SK-N-SH treated with all-trans-retinoic acid at 6 μM for 48 hours (cell line): ENCODE measurements around the gene GRM7.

Experiments used
- ATAC-seq: fragments of 200-7000 bp; cut with Tn5 transposase; 3 replicates; pipeline ENCODE4 v1.9.1; 2020; ENCODE audit warnings: mild to moderate bottlenecking, moderate library complexity
- ARNTL ChIP-seq: fragments of 450-650 bp; formaldehyde crosslinking; IDR thresholded peaks from 2 replicates; pipeline ENCODE4 v1.5.0; 2020; ENCODE audit warnings: low read depth, mild to moderate bottlenecking, moderate library complexity, borderline replicate concordance
- BACH2 ChIP-seq: fragments of 250-450 bp; sonication (Bioruptor Pico); IDR thresholded peaks from 2 replicates; pipeline ENCODE4 v1.9.0; 2021; ENCODE audit warnings: mild to moderate bottlenecking, borderline replicate concordance
- CREB5 ChIP-seq: fragments of 250-450 bp; sonication (Bioruptor Pico); IDR thresholded peaks from 2 replicates; pipeline ENCODE4 v1.5.1; 2020; ENCODE audit warnings: low read depth, mild to moderate bottlenecking, moderate library complexity
- CSDC2 ChIP-seq: fragments of 250-450 bp; sonication (Bioruptor Pico); IDR thresholded peaks from 2 replicates; pipeline ENCODE4 v1.5.0; 2020; ENCODE audit warnings: mild to moderate bottlenecking, moderate library complexity
- CSRNP3 ChIP-seq: fragments of 250-450 bp; sonication (Bioruptor Pico); IDR thresholded peaks from 2 replicates; pipeline ENCODE4 v1.5.1; 2021; ENCODE audit warnings: mild to moderate bottlenecking, moderate library complexity
- ESRRG ChIP-seq: fragments of 250-450 bp; sonication (Bioruptor Pico); IDR thresholded peaks from 2 replicates; pipeline ENCODE4 v1.6.1; 2021; ENCODE audit warnings: mild to moderate bottlenecking
- GLIS3 ChIP-seq: fragments of 250-450 bp; sonication (Bioruptor Pico); IDR thresholded peaks from 2 replicates; pipeline ENCODE4 v1.5.0; 2020; ENCODE audit warnings: mild to moderate bottlenecking, moderate library complexity
- ISL1 ChIP-seq: fragments of 250-450 bp; sonication (Bioruptor Pico); IDR thresholded peaks from 2 replicates; pipeline ENCODE4 v2.1.2; 2022; ENCODE audit warnings: mild to moderate bottlenecking, moderate library complexity
- OSR1 ChIP-seq: fragments of 250-450 bp; sonication (Bioruptor Pico); IDR thresholded peaks from 2 replicates; pipeline ENCODE4 v1.8.0; 2022; ENCODE audit warnings: moderate library complexity, mild to moderate bottlenecking, inconsistent platforms
- PATZ1 ChIP-seq: fragments of 250-450 bp; sonication (Bioruptor Pico); IDR thresholded peaks from 2 replicates; pipeline ENCODE4 v1.8.0; 2020; ENCODE audit warnings: mild to moderate bottlenecking, moderate library complexity, borderline replicate concordance
- POU6F1 ChIP-seq: fragments of 250-450 bp; sonication (Bioruptor Pico); IDR thresholded peaks from 2 replicates; pipeline ENCODE4 v1.8.0; 2021; ENCODE audit warnings: low read depth, mild to moderate bottlenecking, moderate library complexity, borderline replicate concordance
- PPARA ChIP-seq: fragments of 250-450 bp; sonication (Bioruptor Pico); IDR thresholded peaks from 2 replicates; pipeline ENCODE4 v1.5.0; 2020; ENCODE audit warnings: mild to moderate bottlenecking, borderline replicate concordance
- RARB ChIP-seq: fragments of 250-450 bp; sonication (Bioruptor Pico); IDR thresholded peaks from 2 replicates; pipeline ENCODE4 v1.8.0; 2021; ENCODE audit warnings: mild to moderate bottlenecking, moderate library complexity
- SNAI2 ChIP-seq: fragments of 250-450 bp; sonication (Bioruptor Pico); IDR thresholded peaks from 2 replicates; pipeline ENCODE4 v1.5.0; 2020; ENCODE audit warnings: mild to moderate bottlenecking, moderate library complexity
- TCF4 ChIP-seq: fragments of 250-450 bp; sonication (Bioruptor Pico); IDR thresholded peaks from 2 replicates; pipeline ENCODE4 v1.8.0; 2021; ENCODE audit warnings: mild to moderate bottlenecking, moderate library complexity, borderline replicate concordance
- TOX ChIP-seq: fragments of 250-450 bp; sonication (Bioruptor Pico); IDR thresholded peaks from 2 replicates; pipeline ENCODE4 v1.8.0; 2021; ENCODE audit warnings: mild to moderate bottlenecking, moderate library complexity, borderline replicate concordance
- TSHZ2 ChIP-seq: fragments of 250-450 bp; sonication (Bioruptor Pico); IDR thresholded peaks from 2 replicates; pipeline ENCODE4 v1.5.0; 2020; ENCODE audit warnings: mild to moderate bottlenecking, moderate library complexity
- ZC3H10 ChIP-seq: fragments of 250-450 bp; sonication (Bioruptor Pico); IDR thresholded peaks from 2 replicates; pipeline ENCODE4 v1.5.1; 2021; ENCODE audit warnings: mild to moderate bottlenecking, moderate library complexity
- ZFP3 ChIP-seq: fragments of 250-450 bp; sonication (Bioruptor Pico); IDR thresholded peaks from 2 replicates; pipeline ENCODE4 v1.5.0; 2020; ENCODE audit warnings: mild to moderate bottlenecking, moderate library complexity
- ZFP30 ChIP-seq: fragments of 450-650 bp; formaldehyde crosslinking; IDR thresholded peaks from 2 replicates; pipeline ENCODE4 v1.5.0; 2022; ENCODE audit warnings: mild to moderate bottlenecking, moderate library complexity
- ZNF565 ChIP-seq: fragments of 450-650 bp; formaldehyde crosslinking; conservative IDR thresholded peaks from 2 replicates; pipeline ENCODE4 v1.5.0; 2020; ENCODE audit warnings: low read depth, mild to moderate bottlenecking, moderate library complexity
- ZNF70 ChIP-seq: fragments of 450-650 bp; formaldehyde crosslinking; IDR thresholded peaks from 2 replicates; pipeline ENCODE4 v1.5.0; 2020; ENCODE audit warnings: mild to moderate bottlenecking, moderate library complexity
- ZNF8 ChIP-seq: fragments of 450-650 bp; formaldehyde crosslinking; IDR thresholded peaks from 2 replicates; pipeline ENCODE4 v1.5.0; 2020; ENCODE audit warnings: mild to moderate bottlenecking, moderate library complexity

GRM7 gene

GRCh38 chr3:7400360-7400759 lies 539.4 kb downstream of the GRM7 start (continued):
- TF ChIP-seq ZFP30 (CRISPR knock-in tag) (no peak), ZFP3 (CRISPR knock-in tag) (no peak), OSR1 (CRISPR knock-in tag) (no peak)

GRCh38 chr3:7401418-7401817 lies 540.5 kb downstream of the GRM7 start:
- no peak for TF ChIP-seq ZFP3 (CRISPR knock-in tag)
- TF ChIP-seq ISL1 (CRISPR knock-in tag), result no peak
- TF ChIP-seq TSHZ2 (CRISPR knock-in tag), result no peak
- TF ChIP-seq ZNF70, result no peak
- TF ChIP-seq SNAI2 (CRISPR knock-in tag), result no peak
- no peak for TF ChIP-seq ZNF8

GRCh38 chr3:7407107-7407506 lies 546.2 kb downstream of the GRM7 start:
- TF ChIP-seq TCF4 (CRISPR knock-in tag) (no peak), OSR1 (CRISPR knock-in tag) (no peak), TOX (CRISPR knock-in tag) (no peak), PPARA (CRISPR knock-in tag) (no peak), ZFP30 (CRISPR knock-in tag) (no peak), TSHZ2 (CRISPR knock-in tag) (no peak), RARB (CRISPR knock-in tag) (no peak), ARNTL (no peak), POU6F1 (CRISPR knock-in tag) (no peak), CSDC2 (CRISPR knock-in tag) (no peak), ESRRG (CRISPR knock-in tag) (no peak), BACH2 (CRISPR knock-in tag) (no peak), ZNF70 (no peak), ZC3H10 (CRISPR knock-in tag) (no peak), SNAI2 (CRISPR knock-in tag) (no peak)
- no peak for ATAC-seq

More at GRCh38 chr3:7401418-7401817, 540.5 kb downstream of the GRM7 start:
- ATAC-seq, result no peak

- no peak for ATAC-seq
- TF ChIP-seq GLIS3 (CRISPR knock-in tag) (no peak), CSDC2 (CRISPR knock-in tag) (no peak), CSRNP3 (CRISPR knock-in tag) (no peak), OSR1 (CRISPR knock-in tag) (no peak), RARB (CRISPR knock-in tag) (no peak), PATZ1 (CRISPR knock-in tag) (no peak), SNAI2 (CRISPR knock-in tag) (no peak), POU6F1 (CRISPR knock-in tag) (no peak), ZNF565 (CRISPR knock-in tag) (no peak), ZNF70 (no peak), PPARA (CRISPR knock-in tag) (no peak), CREB5 (CRISPR knock-in tag) (no peak), ZFP3 (CRISPR knock-in tag) (no peak)
Observed at GRCh38 chr3:7410782-7411181, 549.9 kb downstream of the GRM7 start.
